GM12878 (cell line): ENCODE results near the gene DDX49. TPM values are rescaled to one million over a fixed set of nuclear protein-coding genes. Genes with fewer than 3 reads are reported as not detected.

Source experiments
- ATAC-seq: fragments of 200-7000 bp; cut with Tn5 transposase; 3 replicates; pipeline ENCODE4 v1.9.1; 2020; ENCODE audit warnings: mild to moderate bottlenecking, moderate library complexity
- BruUV-seq: library from RNA; stranded (reverse); fragments of 400-500 nt; replicated peaks from 2 replicates; lab custom pipeline; 2021; lab: Mats Ljungman, UMichigan
- CTCF ChIA-PET: fragments of 300-600 bp; sonication (Branson Sonifier 250); formaldehyde crosslinking; extraction: SDS; loops from one replicate; lab custom pipeline; 2021; ENCODE audit warnings: inconsistent platforms; lab: Yijun Ruan, JAX
- POLR2A ChIA-PET: fragments of 350-600 bp; formaldehyde crosslinking; extraction: SDS; loops from one replicate; lab custom pipeline; 2021; ENCODE audit warnings: inconsistent platforms; lab: Charles Lee
- RAD21 ChIA-PET: fragments of 300-600 bp; sonication (Branson Sonifier 250); formaldehyde crosslinking; loops from one replicate; lab custom pipeline; 2023; ENCODE audit warnings: antibody characterized with exemption; ENCODE audit not compliant: unreplicated experiment; lab: Charles Lee
- SMC1A ChIA-PET: fragments of 300-600 bp; sonication (Branson Sonifier 250); formaldehyde crosslinking; loops from one replicate; lab custom pipeline; 2023; ENCODE audit not compliant: unreplicated experiment, uncharacterized antibody; lab: Charles Lee
- DNase-seq: peaks from one replicate; pipeline ENCODE4 v3.0.0-alpha.2; 2011; ENCODE audit warnings: low read depth, low spot score
- FAIRE-seq: peaks from 3 replicates; lab custom pipeline; 2011; peaks lifted over from hg19 to GRCh38; lab: Jason Lieb, UNC
- H2AFZ ChIP-seq: 2 replicates; pipeline ENCODE4 v1.6.0; 2011; ENCODE audit warnings: low read depth, low read length, control low read depth; ENCODE audit not compliant: control insufficient read depth
- H3K27ac ChIP-seq: 2 replicates; pipeline ENCODE4 v1.5.1; 2011; ENCODE audit warnings: control low read depth; ENCODE audit not compliant: control insufficient read depth, insufficient read depth
- H3K27me3 ChIP-seq, 2 experiments: replicated peaks in 1 of 2; 2 replicates each; pipeline versions ENCODE4 v1.6.0 to v1.6.1; 2011; ENCODE audit warnings: low read length in 1 of 2; ENCODE audit not compliant: control insufficient read depth in 2 of 2, insufficient read depth in 2 of 2
- H3K36me3 ChIP-seq, 2 experiments: 2 replicates each; pipeline ENCODE4 v1.5.1; 2011; ENCODE audit warnings: low read length in 1 of 2; ENCODE audit not compliant: control insufficient read depth in 2 of 2, insufficient read depth in 2 of 2
- H3K4me1 ChIP-seq: 2 replicates; pipeline ENCODE4 v1.6.1; 2011; ENCODE audit warnings: mild to moderate bottlenecking, low read length, moderate library complexity, mixed read lengths; ENCODE audit not compliant: control insufficient read depth, insufficient read depth
- H3K4me2 ChIP-seq: 2 replicates; pipeline ENCODE4 v1.6.0; 2011; ENCODE audit warnings: control low read depth; ENCODE audit not compliant: control insufficient read depth, insufficient read depth
- H3K4me3 ChIP-seq: fragments of 200-600 bp; sonication (generic); 2 replicates; pipeline ENCODE4 v1.5.1; 2016
- H3K79me2 ChIP-seq: 2 replicates; pipeline ENCODE4 v1.6.0; 2011; ENCODE audit warnings: low read length; ENCODE audit not compliant: control insufficient read depth, insufficient read depth
- H3K9ac ChIP-seq: 2 replicates; pipeline ENCODE4 v1.8.0; 2011; ENCODE audit warnings: low read length, control low read depth, mixed read lengths; ENCODE audit not compliant: control insufficient read depth, insufficient read depth
- H3K9me3 ChIP-seq: replicated peaks from 3 replicates; pipeline ENCODE4 v1.5.1; 2011; ENCODE audit warnings: mild to moderate bottlenecking, low read length; ENCODE audit not compliant: control insufficient read depth, insufficient read depth
- H4K20me1 ChIP-seq: 2 replicates; pipeline ENCODE4 v1.6.0; 2011; ENCODE audit not compliant: control insufficient read depth, insufficient read depth
- MTA2 ChIP-seq: fragments of 450-650 bp; IDR thresholded peaks from 2 replicates; pipeline ENCODE4 v1.6.1; 2016; ENCODE audit warnings: low read depth, mild to moderate bottlenecking, moderate library complexity
- PAX5 ChIP-seq: IDR thresholded peaks from 2 replicates; pipeline ENCODE4 v1.6.1; 2011; ENCODE audit warnings: low read depth, low read length, borderline replicate concordance
- POLR2A ChIP-seq: IDR thresholded peaks from 2 replicates; pipeline ENCODE4 v1.6.1; 2011; ENCODE audit warnings: low read depth, mild to moderate bottlenecking, low read length
- WGBS: methylation state at CpG from one replicate; pipeline ENCODE4 v1.1.6; 2016; ENCODE audit warnings: low lambda C conversion rate; ENCODE audit not compliant: insufficient replicate concordance, insufficient coverage; ENCODE audit errors: missing lambda C conversion rate; 5-methylcytosine and 5-hydroxymethylcytosine counted together
- in situ Hi-C: fragments of 300-500 bp; cut with MboI; formaldehyde crosslinking; loops from 9 replicates; pipeline ENCODE4 v1.14.3; 2018; ENCODE audit warnings: mixed read lengths
- intact Hi-C: fragments of 100-400 bp; cut with micrococcal nuclease; formaldehyde crosslinking; loops from one replicate; pipeline ENCODE4 v1.14.2; 2022; ENCODE audit not compliant: unreplicated experiment
- polyA plus RNA-seq, 11 experiments: library from polyadenylated mRNA; depleted of rRNA in 4 of 11; unstranded in 6 of 11; stranded (reverse) in 5 of 11; fragments of >200 nt; fragmentation: Nextera tagmentation in 4 of 11; fragmentation: Illumina TruSeq in 1 of 11; extraction: Ambion mirVana in 4 of 11; extraction: Trizol in 1 of 11; gene quantifications; 1 replicate in 1 of 11; 2 replicates in 10 of 11; pipeline versions ENCODE4 v1.2.1 to v1.2.3, GENCODE V29; 2011 to 2016; ENCODE audit warnings: inconsistent platforms in 2 of 11, missing spikeins in 2 of 11, low read depth in 1 of 11
- total RNA-seq, 4 experiments: library from RNA; depleted of rRNA in 3 of 4; stranded (reverse); fragments of >200 nt in 3 of 4; fragmentation: Illumina TruSeq in 1 of 4; extraction: Trizol in 1 of 4; gene quantifications; 2 replicates each; pipeline versions ENCODE4 v1.2.1 to v1.2.3, GENCODE V29; 2013 to 2021

Gene DDX49
- total and polyA plus RNA-seq, 10 of the 15 experiments (the other 5 are each of a cell fraction or from before 2014, with no cell fraction given), result 0.58 to 102 (median 48.1) TPM

DNA sequence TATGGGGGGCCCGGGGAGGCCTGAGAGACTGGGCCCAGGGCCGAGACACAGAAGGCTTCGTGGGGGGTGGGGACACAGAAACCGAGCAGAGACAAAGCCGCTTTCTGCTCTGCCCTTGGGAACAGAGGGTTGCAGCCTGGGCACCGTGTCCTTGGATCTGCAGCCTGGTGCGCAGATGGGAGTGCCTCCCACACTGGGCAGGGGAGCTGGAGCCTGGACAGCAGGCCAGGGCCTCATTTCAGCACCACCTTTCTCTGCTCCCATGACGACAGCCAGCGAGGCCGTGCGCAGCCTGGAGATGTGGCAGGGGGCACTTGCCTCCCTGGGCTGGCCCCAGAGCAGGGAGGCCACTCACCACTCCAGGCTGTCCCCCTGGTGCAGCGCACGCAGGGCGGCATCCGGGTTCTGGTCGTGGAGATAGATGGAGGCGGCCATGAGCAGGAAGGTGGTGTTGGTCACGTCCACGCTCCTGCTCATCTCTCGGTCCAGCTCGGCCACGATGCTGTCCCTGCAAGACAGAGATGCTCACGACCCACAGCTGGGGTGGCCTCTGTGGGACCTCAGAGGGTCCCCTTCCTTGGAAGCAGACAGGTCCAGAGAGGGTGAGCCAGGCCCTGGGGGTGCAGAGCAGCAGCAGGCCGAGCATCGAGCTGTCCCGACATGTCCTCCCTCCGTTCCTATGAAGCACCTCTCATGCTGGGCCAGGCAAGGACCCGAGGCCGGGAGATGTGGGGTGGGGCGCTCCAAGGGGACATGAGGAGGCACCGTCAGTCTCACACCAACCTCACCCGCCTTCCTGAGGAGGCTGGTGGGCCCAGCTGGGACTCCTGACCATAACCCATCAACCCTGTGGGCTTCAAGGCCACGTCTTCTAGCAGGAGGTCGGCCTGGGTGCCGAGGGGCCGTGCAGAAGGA is 12.7 kb upstream of the DDX49 start:
- Histone ChIP-seq H3K4me3 (no peak overlapping the region), H4K20me1 (no peaks in the 10 kb centered on the region), H3K36me3 (peaks cover 6 to 15% of the 10 kb centered on the region in 2 experiments; a peak in 3 of 4 replicates), H3K4me1 (no peaks in the 10 kb centered on the region), H3K27me3 (no peaks in the 10 kb centered on the region), H3K4me2 (no peak overlapping the region), H3K9me3 (no peaks in the 10 kb centered on the region), H3K79me2 (no peaks in the 10 kb centered on the region), H2AFZ (no peak overlapping the region), H3K9ac (no peak overlapping the region), H3K27ac (no peak overlapping the region)
- intact Hi-C loops (no loop called here), in situ Hi-C loops (no loop called here)
- ChIA-PET POLR2A (no interaction called here), CTCF (no interaction called here), SMC1A (no interaction called here), RAD21 (no interaction called here)
- DNase-seq (no peak), ATAC-seq (no peak), FAIRE-seq (no peak)
- no peak for TF ChIP-seq MTA2
- BruUV-seq, result no TSS peak
- 96% methylated on average over 32 of the region's 36 CpGs for WGBS

DNA sequence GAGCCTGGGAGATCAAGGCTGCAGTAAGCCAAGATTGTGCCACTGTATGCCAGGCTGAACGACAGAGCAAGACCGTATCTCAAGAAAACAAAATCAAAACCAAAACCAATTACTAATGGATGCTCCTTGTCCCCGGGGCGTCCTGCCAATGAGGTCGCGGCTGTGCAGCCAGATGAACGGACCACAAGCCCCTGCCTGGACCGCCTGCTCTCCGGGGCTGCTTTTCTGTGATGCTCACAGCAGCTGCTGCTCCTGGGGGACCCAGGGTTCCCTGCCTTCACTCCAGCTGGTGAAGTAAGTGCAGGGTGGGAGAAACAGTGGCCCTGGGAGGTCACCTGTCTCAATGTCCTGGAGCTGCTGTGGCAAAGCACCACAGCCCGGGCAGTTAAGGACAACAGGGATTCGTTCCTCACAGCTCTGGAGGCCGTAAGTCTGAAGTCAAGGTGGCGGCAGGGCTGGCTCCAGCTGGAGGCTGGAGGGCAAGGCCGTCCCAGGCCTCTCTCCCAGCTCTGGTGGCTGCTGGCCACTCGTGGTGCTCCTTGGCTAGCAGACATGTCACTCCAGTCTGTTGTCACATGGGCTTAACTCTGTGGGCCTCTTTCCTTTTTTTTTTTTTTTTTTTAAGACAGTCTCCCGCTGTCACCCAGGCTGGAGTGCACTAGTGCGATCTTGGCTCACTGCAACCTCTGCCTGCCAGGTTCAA is 10.4 kb upstream of the DDX49 start:
- ChIA-PET RAD21 (no interaction called here), SMC1A (no interaction called here), POLR2A (no interaction called here), CTCF (no interaction called here)
- Histone ChIP-seq H2AFZ (no peak overlapping the region), H3K4me1 (no peaks in the 10 kb centered on the region), H3K79me2 (peaks cover 4% of the 10 kb centered on the region), H3K4me2 (no peak overlapping the region), H3K9ac (no peak overlapping the region), H3K27ac (no peak overlapping the region), H3K9me3 (no peaks in the 10 kb centered on the region; the same call in 2 of the 3 replicates), H4K20me1 (no peaks in the 10 kb centered on the region; the same call in 1 of the 2 replicates), H3K4me3 (no peak overlapping the region), H3K27me3 (no peaks in the 10 kb centered on the region), H3K36me3 (peaks cover 6 to 16% of the 10 kb centered on the region in 2 experiments; a peak in 3 of 4 replicates)
- in situ Hi-C loops (no loop called here), intact Hi-C loops (no loop called here)
- BruUV-seq, result TSS peak; percentile 43
- TF ChIP-seq POLR2A (0 out of 2 replicates have a peak, but pooled peaks have one; percentile 30), PAX5 (no peak)
- DNase-seq, result no peak
- no peak for ATAC-seq
- no peak for FAIRE-seq
- 95% methylated on average over 16 of the region's 17 CpGs for WGBS
